Transverse colon (tissue), 4 donors: ENCODE data around the gene ASPG. TPM values are rescaled to one million over a fixed set of nuclear protein-coding genes. Genes with fewer than 3 reads are reported as not detected.

Experiments
- DNase-seq: peaks from one replicate; pipeline ENCODE4 v3.0.0-alpha.2; 2019
- H3K27ac ChIP-seq, 4 donors: fragments of 200-600 bp; sonication (generic); 2 replicates each; pipeline ENCODE4 v1.5.1; 2016 to 2018; ENCODE audit warnings: inconsistent platforms in 4 of 4
- H3K27me3 ChIP-seq: fragments of 200-600 bp; sonication (generic); 2 replicates; pipeline ENCODE4 v1.5.1; 2017; ENCODE audit warnings: inconsistent platforms
- H3K36me3 ChIP-seq, 4 donors: fragments of 200-600 bp; sonication (generic); 2 replicates each; pipeline ENCODE4 v1.5.1; 2017 to 2019; ENCODE audit warnings: inconsistent platforms in 4 of 4
- H3K4me1 ChIP-seq, 4 donors: fragments of 200-600 bp; sonication (generic); 2 replicates each; pipeline ENCODE4 v1.5.1; 2017 to 2020; ENCODE audit warnings: inconsistent platforms in 4 of 4
- H3K4me3 ChIP-seq, 4 donors: fragments of 200-600 bp; sonication (generic); 1 replicate in 1 of 4; 2 replicates in 3 of 4; pipeline versions ENCODE4 v1.5.1 to v1.6.1; 2017 to 2019; ENCODE audit warnings: inconsistent platforms in 4 of 4
- H3K9me3 ChIP-seq, 2 donors: fragments of 200-600 bp; sonication (generic); 2 replicates each; pipeline ENCODE4 v1.5.1; 2017 to 2019; ENCODE audit warnings: inconsistent platforms in 2 of 2
- EP300 ChIP-seq: sonication (generic); formaldehyde crosslinking; IDR thresholded peaks from one replicate; pipeline ENCODE4 v1.6.1; 2017; ENCODE audit warnings: antibody characterized with exemption, low read depth
- POLR2A ChIP-seq: fragments of 450-650 bp; IDR thresholded peaks from one replicate; pipeline ENCODE4 v1.6.1; 2016; ENCODE audit warnings: antibody characterized with exemption, mild to moderate bottlenecking, moderate library complexity
- POLR2AphosphoS5 ChIP-seq, 3 donors: sonication (generic); formaldehyde crosslinking; IDR thresholded peaks; one replicate each; pipeline ENCODE4 v1.6.1; 2016; ENCODE audit warnings: antibody characterized with exemption in 3 of 3
- WGBS, 2 donors: methylation state at CpG; one replicate each; pipeline ENCODE4 v1.1.5; 2018; ENCODE audit warnings: low coverage in 1 of 2; 5-methylcytosine and 5-hydroxymethylcytosine counted together
- in situ Hi-C, 4 donors: fragments of 200-750 bp; cut with MboI; loops; one replicate each; pipeline versions ENCODE4 v1.15.0 to v1.15.1; 2017; ENCODE audit warnings: low sequenced_read_pairs in 3 of 4, low pct_ligation_motif_present in 1 of 4, low pct_unique_long_range_greater_than_20kb in 1 of 4
- intact Hi-C: fragments of 100-400 bp; cut with DNase I; formaldehyde crosslinking; loops from one replicate; pipeline ENCODE4 v1.15.1; 2023; ENCODE audit warnings: low total_unique reads
- total RNA-seq, 4 donors: library from RNA; depleted of rRNA; stranded (reverse); fragments of >200 nt; gene quantifications; one replicate each; pipeline ENCODE4 v1.1.0, GENCODE V29; 2016
- TF ChIP-seq, protein P1 (sequence below), 5 experiments: fragments of 200-600 bp in 3 of 5; fragments of 450-650 bp in 2 of 5; sonication (generic) in 3 of 5; IDR thresholded peaks; 1 replicate in 2 of 5; 2 replicates in 3 of 5; pipeline ENCODE4 v1.5.1; 2016 to 2017; ENCODE audit warnings: antibody characterized with exemption in 5 of 5, inconsistent platforms in 3 of 5, mild to moderate bottlenecking in 2 of 5, moderate library complexity in 1 of 5

ASPG gene
- total RNA-seq, 4 donors from 2014 or later: 4.4 to 20.3 (median 8.7) TPM

DNA sequence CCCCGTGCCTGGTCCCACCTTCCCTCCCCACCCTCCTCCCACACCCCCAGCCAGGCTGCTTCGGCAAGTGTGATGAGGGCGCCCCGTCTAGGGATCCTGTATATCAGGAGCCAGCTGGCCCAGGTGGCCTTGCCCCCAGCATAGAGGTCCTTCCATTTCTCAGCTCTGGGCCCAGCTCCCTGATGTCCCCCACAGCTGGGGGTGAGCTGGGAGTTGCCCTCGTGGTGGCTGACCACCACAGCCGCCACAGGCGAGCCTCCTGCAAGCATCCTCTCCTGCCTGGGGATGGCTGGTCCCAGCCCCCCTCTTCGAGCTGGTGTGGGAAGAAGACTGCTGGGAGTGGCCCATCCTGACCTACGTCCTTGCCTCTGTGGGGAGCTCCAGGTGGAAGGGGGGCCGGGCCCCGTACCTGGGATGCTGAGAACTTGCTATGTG lies 7.4 kb downstream of the ASPG start:
- intact Hi-C loops (no loop called here), in situ Hi-C loops (no loop called here)
- Histone ChIP-seq H3K4me1 (peaks cover 6 to 18% (median 12%) of the 10 kb centered on the region in 4 donors), H3K4me3 (no peak overlapping the region), H3K9me3 (no peaks in the 10 kb centered on the region), H3K36me3 (no peaks in the 10 kb centered on the region), H3K27ac (no peak overlapping the region), H3K27me3 (peaks cover 6% of the 10 kb centered on the region)
- DNase-seq: no peak
- no peak for TF ChIP-seq EP300
- TF ChIP-seq POLR2AphosphoS5 (IDR thresholded peaks at IDR 0.05): no peak
- TF ChIP-seq, protein P1, sequence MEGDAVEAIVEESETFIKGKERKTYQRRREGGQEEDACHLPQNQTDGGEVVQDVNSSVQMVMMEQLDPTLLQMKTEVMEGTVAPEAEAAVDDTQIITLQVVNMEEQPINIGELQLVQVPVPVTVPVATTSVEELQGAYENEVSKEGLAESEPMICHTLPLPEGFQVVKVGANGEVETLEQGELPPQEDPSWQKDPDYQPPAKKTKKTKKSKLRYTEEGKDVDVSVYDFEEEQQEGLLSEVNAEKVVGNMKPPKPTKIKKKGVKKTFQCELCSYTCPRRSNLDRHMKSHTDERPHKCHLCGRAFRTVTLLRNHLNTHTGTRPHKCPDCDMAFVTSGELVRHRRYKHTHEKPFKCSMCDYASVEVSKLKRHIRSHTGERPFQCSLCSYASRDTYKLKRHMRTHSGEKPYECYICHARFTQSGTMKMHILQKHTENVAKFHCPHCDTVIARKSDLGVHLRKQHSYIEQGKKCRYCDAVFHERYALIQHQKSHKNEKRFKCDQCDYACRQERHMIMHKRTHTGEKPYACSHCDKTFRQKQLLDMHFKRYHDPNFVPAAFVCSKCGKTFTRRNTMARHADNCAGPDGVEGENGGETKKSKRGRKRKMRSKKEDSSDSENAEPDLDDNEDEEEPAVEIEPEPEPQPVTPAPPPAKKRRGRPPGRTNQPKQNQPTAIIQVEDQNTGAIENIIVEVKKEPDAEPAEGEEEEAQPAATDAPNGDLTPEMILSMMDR (IDR thresholded peaks at IDR 0.05): no peak
- no peak for TF ChIP-seq POLR2A
- WGBS, 2 donors: 75% methylated on average over 11 of the region's 11 CpGs; no CpG with 5 or more reads in 1 of the 2 donors

DNA sequence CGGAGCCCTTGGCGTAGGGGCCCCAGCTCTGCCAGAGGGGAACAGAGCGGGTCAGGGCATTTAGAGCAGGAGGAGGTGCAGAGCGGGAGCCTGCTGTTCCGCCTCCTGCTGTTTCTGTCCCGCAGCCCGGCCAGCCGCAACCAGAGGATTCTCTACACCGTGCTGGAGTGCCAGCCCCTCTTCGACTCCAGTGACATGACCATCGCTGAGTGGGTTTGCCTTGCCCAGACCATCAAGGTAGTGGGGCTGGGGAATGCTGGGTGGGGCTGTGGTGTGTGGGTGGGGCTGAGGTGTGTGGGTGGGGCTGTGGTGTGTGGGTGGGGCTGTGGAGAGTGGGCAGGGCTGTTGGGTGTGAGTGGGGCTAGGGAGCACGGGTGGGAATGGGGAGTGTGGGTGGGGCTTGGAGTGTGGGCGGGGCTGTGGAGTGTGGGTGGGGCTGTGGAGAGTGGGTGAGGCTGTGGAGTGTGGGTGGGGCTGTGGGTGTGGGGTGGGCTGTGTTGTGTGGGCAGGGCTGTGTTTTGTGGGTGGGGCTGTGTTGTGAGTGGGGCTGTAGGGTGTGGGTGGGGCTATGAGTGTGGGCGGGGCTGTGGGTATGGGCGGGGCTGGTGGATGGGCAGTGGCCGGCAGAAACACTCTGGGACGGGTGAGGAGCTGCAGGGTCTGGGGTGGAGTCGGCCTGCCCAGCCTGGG lies 8.0 kb downstream of the ASPG start:
- Histone ChIP-seq H3K27me3 (peaks cover 6% of the 10 kb centered on the region), H3K4me1 (peaks cover 3 to 14% (median 8%) of the 10 kb centered on the region in 4 donors), H3K27ac (no peak overlapping the region), H3K4me3 (no peak overlapping the region), H3K9me3 (no peaks in the 10 kb centered on the region), H3K36me3 (no peaks in the 10 kb centered on the region)
- no peak for TF ChIP-seq POLR2AphosphoS5 (IDR thresholded peaks at IDR 0.05)
- TF ChIP-seq EP300: no peak
- in situ Hi-C loops (no loop called here), intact Hi-C loops (no loop called here)
- WGBS, 2 donors: 43 to 64% methylated on average over 3 to 18 of the region's 18 CpGs
- peak; percentile 60 for DNase-seq

DNA sequence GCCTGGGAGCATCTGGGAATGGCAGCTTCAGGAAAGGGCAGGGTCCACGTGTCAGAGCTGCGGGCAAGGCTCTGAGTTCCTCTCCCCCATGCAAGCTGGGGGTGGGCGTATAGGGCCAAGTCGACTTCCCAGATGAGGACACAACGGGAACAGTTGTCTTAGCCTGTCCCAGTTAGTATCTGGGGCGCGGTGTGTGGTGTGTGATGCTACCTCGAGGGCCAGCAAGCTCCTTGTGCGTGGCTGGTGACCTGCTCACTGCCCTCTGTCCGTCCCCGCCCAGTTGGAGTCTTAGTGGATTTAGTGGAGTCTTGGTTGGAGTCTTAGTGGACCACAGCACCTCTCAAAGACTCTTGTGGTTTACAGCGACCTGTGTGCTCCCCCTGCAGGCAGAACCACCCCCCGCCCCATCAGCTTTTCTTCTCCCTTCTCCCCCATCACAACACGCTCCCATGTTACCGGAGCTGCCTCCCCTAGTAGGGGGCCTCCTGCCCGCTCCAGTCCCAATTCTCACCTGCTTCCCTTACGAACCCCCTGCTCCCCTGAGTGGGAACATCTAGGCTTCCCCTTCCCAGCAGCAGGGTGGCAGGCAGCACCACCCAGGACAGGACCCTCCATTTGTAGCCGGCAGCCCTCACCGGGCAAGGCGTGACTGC lies 8.7 kb downstream of the ASPG start:
- DNase-seq: peak; percentile 32
- 55 to 57% methylated on average over 4 to 19 of the region's 20 CpGs for WGBS, 2 donors
- in situ Hi-C loops: no loop called here
- intact Hi-C loops: no loop called here
- Histone ChIP-seq H3K4me1 (peaks cover 3 to 12% (median 6%) of the 10 kb centered on the region in 4 donors), H3K36me3 (no peaks in the 10 kb centered on the region), H3K27ac (no peak overlapping the region), H3K27me3 (peaks cover 6% of the 10 kb centered on the region), H3K4me3 (no peak overlapping the region), H3K9me3 (no peaks in the 10 kb centered on the region)
- TF ChIP-seq POLR2A (no peak), POLR2AphosphoS5 (IDR thresholded peaks at IDR 0.05) (no peak), EP300 (no peak)
- TF ChIP-seq, protein P1 (IDR thresholded peaks at IDR 0.05): no peak

DNA sequence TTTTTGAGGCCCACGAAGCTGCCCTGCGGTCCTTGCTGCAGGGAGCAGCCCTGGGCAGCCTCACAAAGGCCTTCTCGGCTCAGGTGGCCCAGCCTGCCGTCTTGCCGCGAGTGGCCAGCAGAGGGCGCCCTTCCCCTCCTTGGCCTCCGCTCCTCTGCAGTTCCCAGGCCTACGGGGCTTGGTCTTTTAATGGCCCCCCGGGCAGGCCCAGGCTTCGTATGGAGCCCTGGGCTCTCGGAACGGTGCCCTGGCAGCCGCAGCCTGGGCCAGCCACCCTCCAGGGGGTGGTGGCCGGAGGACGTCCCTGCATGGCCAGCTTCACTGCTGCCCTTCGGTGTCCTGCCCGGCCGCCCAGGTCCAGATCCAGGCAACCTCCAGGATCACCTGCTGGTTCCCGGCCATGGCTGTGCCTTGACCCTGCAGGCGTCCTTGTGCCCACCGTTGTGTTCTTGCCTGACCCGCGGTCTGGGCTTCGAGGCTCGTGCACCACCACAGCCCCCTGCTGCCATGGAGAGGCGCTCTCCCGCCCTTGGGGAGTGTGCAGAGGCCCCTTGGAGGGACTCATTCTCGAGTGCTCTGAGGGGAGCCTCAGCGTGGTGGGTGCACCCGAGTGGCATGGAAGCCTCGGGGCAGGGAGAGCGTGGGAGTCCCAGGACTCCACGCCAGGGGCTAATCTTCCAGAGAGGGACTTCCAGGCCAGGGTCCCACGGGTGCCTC lies 9.4 kb downstream of the ASPG start:
- intact Hi-C loops: no loop called here
- H3K4me3 ChIP-seq: no peak overlapping the region
- no peak overlapping the region for H3K27ac ChIP-seq
- peaks cover 6 to 15% (median 8%) of the 10 kb centered on the region in 4 donors for H3K4me1 ChIP-seq
- H3K27me3 ChIP-seq: peaks cover 6% of the 10 kb centered on the region
- H3K36me3 ChIP-seq: no peaks in the 10 kb centered on the region
- WGBS, 2 donors: 55% methylated on average over 22 of the region's 35 CpGs; no CpG with 5 or more reads in 1 of the 2 donors
- DNase-seq: peak; percentile 81
- H3K9me3 ChIP-seq: no peaks in the 10 kb centered on the region
- TF ChIP-seq EP300 (no peak), POLR2A (no peak), POLR2AphosphoS5 (IDR thresholded peaks at IDR 0.05) (no peak)
- TF ChIP-seq, protein P1 (IDR thresholded peaks at IDR 0.05): peak; percentile 80 to 96 (median 93)
- in situ Hi-C loops: no loop called here
